H9 (cell line): ENCODE results near the gene PPP1R9A. TPM values are rescaled to one million over a fixed set of nuclear protein-coding genes. Genes with fewer than 3 reads are reported as not detected.

ENCODE experiments used
- DNase-seq: peaks from one replicate; pipeline ENCODE4 v3.0.0-alpha.2; 2017
- H2AFZ ChIP-seq: one replicate; pipeline ENCODE4 v1.6.1; 2013; ENCODE audit warnings: mild to moderate bottlenecking, low read length, control low read depth, moderate library complexity
- H2AK5ac ChIP-seq: 2 replicates; pipeline ENCODE4 v1.6.1; 2013; ENCODE audit warnings: low read length, control low read depth, mixed read lengths; ENCODE audit not compliant: insufficient read length
- H2BK120ac ChIP-seq: one replicate; pipeline ENCODE4 v1.6.1; 2013; ENCODE audit warnings: low read depth, mild to moderate bottlenecking, low read length, control low read depth, inconsistent platforms; ENCODE audit not compliant: poor library complexity, severe bottlenecking
- H2BK12ac ChIP-seq: 2 replicates; pipeline ENCODE4 v1.6.1; 2013; ENCODE audit warnings: low read length, control low read depth, mixed read lengths, low read depth; ENCODE audit not compliant: insufficient read length
- H2BK15ac ChIP-seq: 2 replicates; pipeline ENCODE4 v1.6.1; 2013; ENCODE audit warnings: low read depth, low read length, control low read depth
- H2BK20ac ChIP-seq: one replicate; pipeline ENCODE4 v1.6.1; 2013; ENCODE audit warnings: low read depth, mild to moderate bottlenecking, low read length, control low read depth, inconsistent platforms; ENCODE audit not compliant: poor library complexity, severe bottlenecking
- H2BK5ac ChIP-seq: 2 replicates; pipeline ENCODE4 v1.6.1; 2013; ENCODE audit warnings: low read length, control low read depth, mixed read lengths; ENCODE audit not compliant: insufficient read length
- H3K14ac ChIP-seq: 2 replicates; pipeline ENCODE4 v1.6.1; 2013; ENCODE audit warnings: low read length, control low read depth; ENCODE audit not compliant: insufficient read depth
- H3K18ac ChIP-seq: 2 replicates; pipeline ENCODE4 v1.6.1; 2013; ENCODE audit warnings: low read depth, mild to moderate bottlenecking, mixed read lengths, low read length, control low read depth; ENCODE audit not compliant: insufficient read length
- H3K23ac ChIP-seq: 2 replicates; pipeline ENCODE4 v1.6.1; 2013; ENCODE audit warnings: low read length, control low read depth, mixed read lengths, low read depth; ENCODE audit not compliant: insufficient read length
- H3K23me2 ChIP-seq: 2 replicates; pipeline ENCODE4 v1.6.1; 2013; ENCODE audit warnings: low read depth, mild to moderate bottlenecking, mixed read lengths, low read length, control low read depth; ENCODE audit not compliant: insufficient read length, poor library complexity, severe bottlenecking
- H3K27ac ChIP-seq: 2 replicates; pipeline ENCODE4 v1.5.1; 2013; ENCODE audit warnings: low read length, control low read depth, mixed read lengths, low read depth; ENCODE audit not compliant: insufficient read length
- H3K27me3 ChIP-seq: 2 replicates; pipeline ENCODE4 v1.6.1; 2013; ENCODE audit warnings: low read length, control low read depth, inconsistent platforms; ENCODE audit not compliant: insufficient read depth
- H3K4ac ChIP-seq: 2 replicates; pipeline ENCODE4 v1.6.1; 2013; ENCODE audit warnings: low read depth, mild to moderate bottlenecking, control low read depth, inconsistent platforms, low read length, moderate library complexity
- H3K4me1 ChIP-seq: 2 replicates; pipeline ENCODE4 v1.6.1; 2013; ENCODE audit warnings: low read length, control low read depth, inconsistent platforms; ENCODE audit not compliant: insufficient read depth
- H3K4me2 ChIP-seq: 2 replicates; pipeline ENCODE4 v1.6.1; 2013; ENCODE audit warnings: low read length, control low read depth, mixed read lengths; ENCODE audit not compliant: insufficient read length, insufficient read depth
- H3K56ac ChIP-seq: 2 replicates; pipeline ENCODE4 v1.6.1; 2013; ENCODE audit warnings: low read depth, mild to moderate bottlenecking, mixed read lengths, low read length, control low read depth; ENCODE audit not compliant: insufficient read length
- H3K79me1 ChIP-seq: 2 replicates; pipeline ENCODE4 v1.6.1; 2013; ENCODE audit warnings: low read depth, mild to moderate bottlenecking, moderate library complexity, low read length, control low read depth, inconsistent platforms; ENCODE audit not compliant: insufficient read depth, poor library complexity, severe bottlenecking
- H3K79me2 ChIP-seq: 2 replicates; pipeline ENCODE4 v1.6.1; 2013; ENCODE audit warnings: low read length, control low read depth, inconsistent platforms; ENCODE audit not compliant: insufficient read depth
- H3K9ac ChIP-seq: 2 replicates; pipeline ENCODE4 v1.6.1; 2013; ENCODE audit warnings: low read length, control low read depth, mixed read lengths; ENCODE audit not compliant: insufficient read length; ENCODE audit errors: extremely low read depth
- H3K9me3 ChIP-seq: one replicate; pipeline ENCODE4 v1.6.1; 2013; ENCODE audit warnings: low read depth, low read length, inconsistent platforms; ENCODE audit not compliant: control insufficient read depth
- H3T11ph ChIP-seq: one replicate; pipeline ENCODE4 v1.6.1; 2013; ENCODE audit warnings: mild to moderate bottlenecking, low read length, control low read depth, inconsistent platforms
- H4K20me1 ChIP-seq: one replicate; pipeline ENCODE4 v1.6.1; 2013; ENCODE audit not compliant: control insufficient read depth, insufficient read length, insufficient read depth
- H4K5ac ChIP-seq: 2 replicates; pipeline ENCODE4 v1.6.1; 2013; ENCODE audit warnings: low read depth, mild to moderate bottlenecking, mixed read lengths, low read length, control low read depth; ENCODE audit not compliant: insufficient read length
- H4K8ac ChIP-seq: replicated peaks from 2 replicates; pipeline ENCODE4 v1.6.1; 2013; ENCODE audit warnings: low read length, control low read depth, mixed read lengths, low read depth; ENCODE audit not compliant: insufficient read length
- H4K91ac ChIP-seq: 2 replicates; pipeline ENCODE4 v1.6.1; 2013; ENCODE audit warnings: low read depth, mild to moderate bottlenecking, moderate library complexity, mixed read lengths, low read length, control low read depth; ENCODE audit not compliant: insufficient read length
- H3K27ac Mint-ChIP-seq, 3 experiments: 2 replicates in 2 of 3; 3 replicates in 1 of 3; pipeline ENCODE4 v1.8.0; 2020 to 2021; ENCODE audit warnings: mixed read lengths in 3 of 3, mild to moderate bottlenecking in 1 of 3, moderate library complexity in 1 of 3
- H3K27me3 Mint-ChIP-seq: 2 replicates; pipeline ENCODE4 v1.8.0; 2021; ENCODE audit warnings: low read depth, mild to moderate bottlenecking, moderate library complexity, mixed read lengths
- H3K36me3 Mint-ChIP-seq, 3 experiments: 2 replicates in 2 of 3; 3 replicates in 1 of 3; pipeline ENCODE4 v1.8.0; 2020 to 2021; ENCODE audit warnings: low read depth in 3 of 3, mixed read lengths in 3 of 3; ENCODE audit not compliant: insufficient read depth in 1 of 3
- H3K4me1 Mint-ChIP-seq, 2 experiments: 2 replicates each; pipeline ENCODE4 v1.8.0; 2020; ENCODE audit warnings: mixed read lengths in 2 of 2
- H3K4me3 Mint-ChIP-seq, 2 experiments: 2 replicates in 1 of 2; 3 replicates in 1 of 2; pipeline ENCODE4 v1.8.0; 2020 to 2021; ENCODE audit warnings: mild to moderate bottlenecking in 2 of 2, mixed read lengths in 2 of 2, moderate library complexity in 1 of 2
- H3K9me3 Mint-ChIP-seq, 2 experiments: 2 replicates in 1 of 2; 3 replicates in 1 of 2; pipeline ENCODE4 v1.8.0; 2020; ENCODE audit warnings: mild to moderate bottlenecking in 2 of 2, mixed read lengths in 2 of 2, moderate library complexity in 1 of 2
- total RNA-seq: library from RNA; stranded (reverse); gene quantifications from 2 replicates; pipeline ENCODE4 v1.2.1, GENCODE V29; 2021
- TF ChIP-seq, protein P1 (sequence below): fragments of 200-600 bp; sonication (generic); conservative IDR thresholded peaks from 3 replicates; pipeline ENCODE4 v1.8.0; 2021; ENCODE audit warnings: antibody characterized with exemption, mild to moderate bottlenecking

The PPP1R9A gene
- total RNA-seq, 1 experiment from 2014 or later = 17.0 TPM

DNA sequence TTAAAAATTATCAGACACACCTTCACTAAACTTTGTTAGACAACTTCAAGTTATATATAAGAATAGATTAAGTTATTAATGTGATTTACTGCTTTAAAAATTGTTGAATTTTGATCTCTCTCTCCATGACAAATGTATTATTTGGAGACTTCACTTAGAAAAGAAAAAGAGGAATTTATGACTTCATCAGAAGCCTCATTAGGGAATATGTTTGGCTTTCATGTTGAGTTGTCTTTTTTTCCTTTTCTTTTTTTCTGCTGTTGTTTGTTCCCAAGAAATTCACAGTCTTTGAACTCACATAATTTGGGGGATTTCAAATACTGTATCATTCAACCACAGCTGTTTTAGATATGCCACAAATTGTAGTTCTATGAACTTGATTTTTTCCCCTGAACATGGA lies 149.5 kb downstream of the PPP1R9A start:
- no peaks in the 10 kb centered on the region for H3K9me3 ChIP-seq
- no peak overlapping the region for H3K14ac ChIP-seq
- no peak overlapping the region for H3K4ac ChIP-seq
- no peak overlapping the region for H2BK120ac ChIP-seq
- Mint-ChIP-seq H3K27me3 (no peaks in the 10 kb centered on the region), H3K4me1 (peaks cover 4 to 5% of the 10 kb centered on the region in 2 experiments), H3K9me3 (no peaks in the 10 kb centered on the region), H3K27ac (no peak overlapping the region), H3K36me3 (no peaks in the 10 kb centered on the region; a peak in 1 of 7 replicates), H3K4me3 (no peak overlapping the region)
- no peak overlapping the region for H2BK20ac ChIP-seq
- no peaks in the 10 kb centered on the region; the same call in 1 of the 2 replicates for H3K4me1 ChIP-seq
- no peak overlapping the region for H4K91ac ChIP-seq
- no peak overlapping the region for H3K56ac ChIP-seq
- no peaks in the 10 kb centered on the region for H3K23me2 ChIP-seq
- H2BK5ac ChIP-seq = no peak overlapping the region
- H4K5ac ChIP-seq = no peak overlapping the region
- H3K79me2 ChIP-seq = no peaks in the 10 kb centered on the region
- H3K27me3 ChIP-seq = no peaks in the 10 kb centered on the region
- no peak overlapping the region for H3K9ac ChIP-seq
- no peak overlapping the region for H2AFZ ChIP-seq
- no peak overlapping the region for H3K18ac ChIP-seq
- H3T11ph ChIP-seq = no peak overlapping the region
- H3K27ac ChIP-seq = no peak overlapping the region
- no peaks in the 10 kb centered on the region for H4K20me1 ChIP-seq
- no peak overlapping the region for H2BK12ac ChIP-seq
- H3K4me2 ChIP-seq = no peak overlapping the region
- no peak overlapping the region for H4K8ac ChIP-seq
- no peak overlapping the region for H2BK15ac ChIP-seq
- no peak overlapping the region for H3K23ac ChIP-seq
- TF ChIP-seq, protein P1, sequence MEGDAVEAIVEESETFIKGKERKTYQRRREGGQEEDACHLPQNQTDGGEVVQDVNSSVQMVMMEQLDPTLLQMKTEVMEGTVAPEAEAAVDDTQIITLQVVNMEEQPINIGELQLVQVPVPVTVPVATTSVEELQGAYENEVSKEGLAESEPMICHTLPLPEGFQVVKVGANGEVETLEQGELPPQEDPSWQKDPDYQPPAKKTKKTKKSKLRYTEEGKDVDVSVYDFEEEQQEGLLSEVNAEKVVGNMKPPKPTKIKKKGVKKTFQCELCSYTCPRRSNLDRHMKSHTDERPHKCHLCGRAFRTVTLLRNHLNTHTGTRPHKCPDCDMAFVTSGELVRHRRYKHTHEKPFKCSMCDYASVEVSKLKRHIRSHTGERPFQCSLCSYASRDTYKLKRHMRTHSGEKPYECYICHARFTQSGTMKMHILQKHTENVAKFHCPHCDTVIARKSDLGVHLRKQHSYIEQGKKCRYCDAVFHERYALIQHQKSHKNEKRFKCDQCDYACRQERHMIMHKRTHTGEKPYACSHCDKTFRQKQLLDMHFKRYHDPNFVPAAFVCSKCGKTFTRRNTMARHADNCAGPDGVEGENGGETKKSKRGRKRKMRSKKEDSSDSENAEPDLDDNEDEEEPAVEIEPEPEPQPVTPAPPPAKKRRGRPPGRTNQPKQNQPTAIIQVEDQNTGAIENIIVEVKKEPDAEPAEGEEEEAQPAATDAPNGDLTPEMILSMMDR = no peak
- no peak for DNase-seq
- no peak overlapping the region for H2AK5ac ChIP-seq
- no peaks in the 10 kb centered on the region for H3K79me1 ChIP-seq
